NCI-H2171 (cell line): ENCODE measurements around the gene MKLN1.
"Not testable (repeated sequence)": the region's sequence is repeated elsewhere in the genome, so short reads cannot be mapped to it uniquely, and the experiment has no call there.

ENCODE experiments used
- DNase-seq: peaks from one replicate; lab custom pipeline; 2025; lab: John Stamatoyannopoulos, UW

The MKLN1 gene

DNA sequence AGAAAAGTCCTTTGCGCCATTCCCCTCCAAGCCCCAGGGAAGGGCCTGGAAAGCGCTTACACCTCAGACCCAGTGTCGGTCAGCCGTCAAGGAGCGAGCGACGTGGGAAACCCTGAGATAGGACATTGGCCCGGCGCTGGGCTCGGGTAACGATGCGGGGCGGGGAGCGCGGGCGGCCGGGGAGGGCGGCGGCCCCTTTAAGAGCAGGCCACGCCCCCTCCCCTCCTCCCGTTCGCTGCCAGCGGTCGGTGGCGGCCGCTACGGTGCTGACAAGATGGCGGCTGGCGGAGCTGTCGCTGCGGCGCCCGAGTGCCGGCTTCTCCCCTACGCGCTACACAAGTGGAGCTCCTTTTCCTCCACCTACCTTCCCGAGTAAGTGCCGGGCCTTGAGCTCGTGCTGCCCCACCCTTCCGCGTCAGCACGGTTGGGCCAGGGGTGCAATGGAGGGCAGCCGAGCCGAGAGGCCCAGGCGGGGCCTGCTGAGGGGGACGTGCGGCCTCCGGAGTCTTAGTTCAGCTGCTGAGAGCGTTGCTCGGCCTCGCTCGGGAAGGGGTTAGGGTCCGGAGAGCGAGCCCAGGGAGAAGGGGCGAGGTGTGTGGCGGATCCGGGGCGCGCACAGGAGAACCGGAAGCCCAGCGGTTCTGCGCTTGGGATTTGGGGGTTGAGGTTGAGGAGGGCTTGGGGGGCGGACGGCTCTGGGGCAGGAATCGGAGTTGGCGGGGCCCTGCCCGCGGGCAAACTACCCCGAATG, at the start of gene MKLN1:
Gene MKLN1, plus strand, starts transcription at position 251 of the 751 bp plus-strand sequence. Its CDS starts 24 bp downstream, at position 275.
- DNase-seq = peak; percentile 91

DNA sequence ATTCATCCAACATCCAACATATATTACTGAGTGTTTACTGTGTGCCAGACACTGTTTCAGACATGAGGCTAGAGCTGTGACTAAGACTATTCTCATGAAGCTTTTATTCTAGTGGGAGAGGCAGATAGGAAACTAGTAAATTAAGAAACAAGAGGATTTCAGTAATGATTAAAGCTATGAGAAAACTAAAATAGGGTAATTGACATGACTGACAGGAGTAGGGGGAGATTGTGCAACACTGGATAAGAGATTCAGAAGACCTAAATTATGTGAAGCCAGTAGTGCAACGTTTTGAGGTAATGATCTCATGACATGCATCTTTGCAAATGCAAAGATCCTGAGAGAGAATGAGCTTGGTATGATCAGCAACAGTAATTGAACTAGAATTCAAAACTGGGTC, 48.6 kb upstream of the MKLN1 start:
- no peak for DNase-seq

DNA sequence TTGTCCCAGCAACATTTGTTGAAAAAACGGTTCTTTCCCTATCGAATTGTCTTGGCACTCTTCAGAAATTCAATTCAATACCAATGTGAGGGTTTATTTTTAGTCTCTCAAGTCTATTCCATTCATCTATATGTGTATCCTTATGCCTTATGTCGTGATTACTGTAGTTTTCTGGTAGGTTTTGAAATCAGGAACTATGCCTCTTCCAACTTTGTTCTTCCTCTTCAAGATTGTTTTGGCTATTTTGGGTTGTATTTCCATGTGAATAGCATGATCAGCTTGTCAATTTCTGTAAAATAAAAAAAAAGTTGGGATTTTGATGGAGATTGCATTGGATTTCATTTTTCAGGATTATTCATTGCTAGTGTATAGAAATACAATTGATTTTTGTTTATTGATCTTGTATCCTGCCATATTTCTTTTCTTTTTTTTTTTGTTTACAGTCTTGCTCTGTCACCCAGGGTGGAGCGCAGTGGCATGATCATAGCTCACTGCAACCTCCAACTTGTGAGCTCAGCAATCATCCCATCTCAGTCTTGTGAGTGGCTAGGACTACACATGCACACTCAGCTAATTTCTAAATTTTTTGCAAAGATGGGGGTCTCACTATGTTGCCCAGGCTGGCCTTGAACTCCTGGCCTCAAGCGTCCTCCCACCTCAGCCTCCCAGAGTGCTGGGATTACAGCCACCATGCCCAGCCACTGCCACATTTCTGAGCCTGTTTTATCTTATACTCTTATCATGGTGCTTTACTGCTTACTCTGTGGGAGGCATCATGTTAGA, 46.2 kb upstream of the MKLN1 start:
- no peak for DNase-seq

DNA sequence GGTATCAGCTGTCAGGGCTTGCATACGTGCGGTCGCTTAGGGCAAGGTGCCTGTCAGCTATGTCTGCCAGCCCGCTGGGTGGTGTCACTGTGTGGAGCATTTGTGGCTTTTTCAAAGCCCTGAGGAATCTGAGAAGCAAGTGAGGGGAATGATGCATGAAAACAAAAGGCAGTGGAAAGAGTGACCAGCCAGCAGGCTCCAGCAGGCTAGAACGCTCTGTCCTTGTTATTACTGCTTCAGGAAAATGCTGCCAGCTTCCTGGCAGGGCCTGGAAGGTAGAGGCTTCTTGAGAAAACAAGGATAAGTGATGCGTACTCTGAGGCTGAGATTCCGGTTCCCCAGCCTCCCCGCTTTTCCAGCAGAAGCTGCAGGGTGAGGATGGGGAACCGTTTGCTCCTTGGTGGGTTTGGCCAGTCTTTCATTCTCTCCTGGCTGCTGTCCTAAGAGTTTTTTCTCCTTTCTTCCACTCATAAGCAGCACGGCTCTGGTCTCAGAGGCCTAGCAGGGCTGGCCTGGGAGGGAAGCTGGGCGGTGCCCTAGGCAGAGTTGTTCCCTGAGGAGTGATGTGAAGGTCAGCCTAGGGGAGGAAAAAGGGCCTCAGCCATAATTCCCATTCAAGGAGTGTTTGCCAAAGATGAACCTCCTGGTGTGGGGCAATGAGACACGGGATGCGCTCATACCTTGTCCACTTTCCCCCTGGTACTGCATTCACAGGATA, 42.8 kb upstream of the MKLN1 start:
- no peak for DNase-seq

GRCh38 chr7:131285556-131285955, 42.1 kb upstream of the MKLN1 start:
- no peak for DNase-seq

- no peak for DNase-seq
Observed at GRCh38 chr7:131288450-131288849, 39.2 kb upstream of the MKLN1 start.

GRCh38 chr7:131289051-131289450, 38.6 kb upstream of the MKLN1 start:
- no peak for DNase-seq

DNA sequence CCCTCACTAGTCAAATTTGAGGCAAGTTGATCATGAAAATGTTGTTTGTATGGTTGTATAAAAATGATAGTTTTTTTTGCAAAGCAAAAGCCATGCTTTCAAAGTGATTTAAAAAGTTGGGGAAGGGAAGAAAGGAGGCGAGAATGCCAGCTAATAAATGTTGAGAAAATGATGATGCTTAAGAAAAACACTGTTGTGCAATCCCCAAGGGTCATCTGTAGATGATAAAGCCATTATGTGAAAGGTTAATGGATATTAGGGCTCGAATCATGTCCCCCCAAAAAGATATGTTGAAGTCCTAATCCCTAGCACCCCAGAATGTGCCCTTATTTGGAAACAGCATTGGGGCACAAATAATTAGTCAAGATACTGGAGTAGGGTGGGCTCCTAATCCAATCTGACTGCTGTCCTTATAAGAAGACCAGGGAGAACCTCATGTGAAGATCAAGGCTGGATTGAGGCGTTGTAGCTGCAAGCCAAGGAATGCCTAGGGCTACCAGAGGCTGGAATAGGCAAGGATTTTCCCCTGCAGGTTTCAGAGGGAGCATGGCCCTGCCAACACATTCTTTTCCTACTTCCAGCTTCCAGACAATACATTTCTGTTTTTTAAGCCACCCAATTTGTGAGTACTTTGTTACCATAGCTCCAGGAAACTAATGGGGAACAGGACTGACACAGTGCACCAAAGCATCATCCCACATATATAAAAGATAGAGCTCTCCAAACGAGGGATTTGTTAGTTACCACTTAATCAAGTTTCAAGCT, 35.4 kb upstream of the MKLN1 start:
- no peak for DNase-seq

DNA sequence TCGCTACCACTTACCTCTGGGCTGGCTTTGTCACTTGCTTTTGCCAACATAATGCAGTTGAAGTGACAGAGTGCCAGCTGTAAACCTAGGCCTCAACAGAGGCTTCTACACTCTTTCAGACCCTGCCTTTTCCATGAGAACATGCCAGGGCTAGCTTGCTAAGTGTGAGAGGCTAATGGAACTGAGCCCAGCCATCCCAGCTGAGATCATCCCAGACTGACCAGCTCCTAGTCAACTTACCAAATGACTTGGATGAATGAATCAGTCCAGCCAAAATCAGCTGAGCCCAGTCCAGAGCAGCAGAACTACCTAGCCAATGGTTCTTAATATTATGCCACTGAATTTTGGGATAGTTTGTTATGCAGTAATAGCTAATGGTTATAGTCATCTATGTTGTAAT, 34.7 kb upstream of the MKLN1 start:
- DNase-seq = no peak

GRCh38 chr7:131294553-131294952, 33.1 kb upstream of the MKLN1 start:
- no peak for DNase-seq

- DNase-seq = no peak
Observed at GRCh38 chr7:131298608-131298992, 29.1 kb upstream of the MKLN1 start.

DNA sequence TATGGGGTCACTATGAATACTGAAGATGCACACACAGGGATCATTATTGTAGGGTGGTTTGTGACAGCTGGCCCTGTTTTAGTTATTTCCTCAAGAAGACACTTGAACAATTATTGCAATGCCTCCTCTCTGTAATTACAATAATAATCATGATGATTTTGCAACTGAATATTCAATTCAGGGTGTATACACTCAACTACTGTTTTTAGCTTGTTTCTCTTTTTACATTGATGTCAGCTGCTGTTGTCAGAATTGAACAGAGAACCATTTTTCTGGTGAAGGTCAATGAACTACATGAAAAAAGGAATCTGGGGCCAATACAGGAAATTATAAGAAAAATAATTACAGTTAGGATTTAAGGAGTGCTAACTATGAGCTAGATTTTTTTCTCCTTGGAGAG, 28.6 kb upstream of the MKLN1 start:
- DNase-seq = no peak

GRCh38 chr7:131300078-131300477, 27.6 kb upstream of the MKLN1 start:
- no peak for DNase-seq

DNA sequence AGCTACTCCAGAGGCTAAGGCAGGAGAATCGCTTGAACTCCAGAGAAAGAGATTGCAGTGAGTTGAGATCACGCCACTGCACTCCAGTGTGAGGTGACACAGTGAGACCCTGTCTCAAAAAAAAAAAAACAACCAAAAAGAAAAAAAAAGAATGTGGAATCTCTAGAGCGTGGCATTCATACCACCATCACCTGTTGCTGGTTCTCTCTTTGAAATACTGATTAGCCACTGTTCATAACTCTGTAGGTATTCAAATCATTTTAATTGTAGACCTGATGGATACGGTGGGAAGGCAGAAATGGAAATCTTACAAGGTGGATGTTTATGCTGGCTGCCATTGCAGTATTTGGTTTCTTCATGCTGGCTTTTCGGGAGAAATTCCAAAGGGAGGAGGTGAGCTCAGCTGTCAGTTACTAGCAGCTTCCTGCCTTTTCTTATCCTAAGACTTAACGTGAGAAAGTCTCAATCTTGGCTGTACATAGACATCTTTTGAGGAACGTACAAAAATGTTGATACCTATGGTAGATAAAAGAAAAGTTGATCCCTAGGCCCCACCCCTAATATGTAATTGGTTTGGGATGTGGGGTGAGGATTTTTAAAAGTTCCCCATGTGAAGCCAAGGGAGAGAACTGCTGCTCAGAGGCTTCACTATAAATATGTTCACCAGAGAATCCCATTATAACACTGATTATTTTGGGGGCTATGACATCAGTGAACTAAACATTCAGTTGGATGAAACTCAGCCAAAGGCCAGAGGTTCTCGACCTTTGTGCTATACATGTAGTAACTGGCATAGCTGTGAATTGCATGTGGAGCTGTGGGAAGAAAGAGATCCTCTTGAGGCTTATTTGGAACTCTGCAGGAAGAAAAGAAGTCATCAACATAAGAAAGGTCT, 26.9 kb upstream of the MKLN1 start:
- DNase-seq = no peak

GRCh38 chr7:131302446-131302845, 25.2 kb upstream of the MKLN1 start:
- DNase-seq = no peak

GRCh38 chr7:131302876-131303707, 24.6 kb upstream of the MKLN1 start:
- DNase-seq = no peak

DNA sequence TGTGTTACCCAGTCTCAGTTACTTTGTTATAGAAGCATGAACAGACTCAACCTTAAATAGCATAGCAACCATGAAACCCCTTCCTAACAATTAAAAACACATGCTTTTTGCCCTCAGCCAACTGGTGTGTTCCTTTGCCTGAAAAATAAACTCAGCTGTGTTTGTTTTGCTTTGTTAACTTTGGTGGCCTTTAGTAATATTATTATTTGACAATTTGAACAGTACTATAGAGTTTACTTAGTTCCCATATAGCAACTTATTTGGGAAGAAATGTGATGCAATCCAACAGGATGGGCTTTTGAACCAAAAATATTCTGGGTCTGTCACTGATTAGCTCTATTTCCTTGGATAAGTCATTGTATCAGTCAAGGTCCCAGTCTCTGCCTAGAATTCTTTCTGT, 22.5 kb upstream of the MKLN1 start:
- no peak for DNase-seq

- DNase-seq = not testable (repeated sequence)
Observed at GRCh38 chr7:131306041-131306440, 21.6 kb upstream of the MKLN1 start.

GRCh38 chr7:131306777-131307176, 20.9 kb upstream of the MKLN1 start:
- no peak for DNase-seq

- no peak for DNase-seq
Observed at GRCh38 chr7:131307627-131308026, 20.0 kb upstream of the MKLN1 start.
